Measurements from ENCODE around the gene RMDN2. TPM values are rescaled to one million over a fixed set of nuclear protein-coding genes. Genes with fewer than 3 reads are reported as not detected.

RMDN2 gene
- total and polyA plus RNA-seq, 2 experiments from 2014 or later = 5.8 to 11.1 TPM

- in situ Hi-C loops (cut with MboI) = loop anchor here (5.0 kb wide), 1 partner anchor 481 kb away; no protein-coding TSS in a partner anchor
- no peaks in the 10 kb centered on the region for H3K79me2 ChIP-seq (ENCODE audit: insufficient read depth)
- no peaks in the 10 kb centered on the region for H3K36me3 ChIP-seq (ENCODE audit: low read depth)
- H3K9ac ChIP-seq = no peak overlapping the region
- no peak overlapping the region for H3K4me2 ChIP-seq (ENCODE audit: unreplicated experiment)
- H3K27me3 ChIP-seq (replicated peaks; ENCODE audit: insufficient read depth) = no peaks in the 10 kb centered on the region
- H4K20me1 ChIP-seq (ENCODE audit: insufficient read depth) = no peaks in the 10 kb centered on the region
- 95 to 96% methylated on average over 3 of the region's 4 CpGs for WGBS, 2 experiments (ENCODE audit: low coverage in 1 of 2, low lambda C conversion rate in 2 of 2, missing lambda C conversion rate in 2 of 2)
- TF ChIP-seq EZH2 (IDR thresholded peaks at IDR 0.05; ENCODE audit: insufficient read depth, poor library complexity, severe bottlenecking) (no peak), EZH2phosphoT487 (IDR thresholded peaks at IDR 0.05; ENCODE audit: insufficient read depth, low read depth) (no peak)
- H3F3A ChIP-seq (ENCODE audit: insufficient read depth) = no peaks in the 10 kb centered on the region
- no peaks in the 10 kb centered on the region for H3K9me3 ChIP-seq (ENCODE audit: low read depth)
- DNase-seq = no peak
- H3K4me1 ChIP-seq (ENCODE audit: insufficient read depth) = peaks cover 6% of the 10 kb centered on the region
- no peaks in the 10 kb centered on the region for H3K9me2 ChIP-seq (ENCODE audit: insufficient read depth)
- H3K27ac ChIP-seq = no peak overlapping the region
- no peak overlapping the region for H2AFZ ChIP-seq
- H3K4me3 ChIP-seq = no peak overlapping the region
Measured at GRCh38 chr2:37878536-37878935, 46.6 kb upstream of the RMDN2 start.

- 79% methylated on average over 9 of the region's 9 CpGs for WGBS, 2 experiments (ENCODE audit: low coverage in 1 of 2, low lambda C conversion rate in 2 of 2, missing lambda C conversion rate in 2 of 2)
- Histone ChIP-seq H3K9me3 (ENCODE audit: low read depth) (no peaks in the 10 kb centered on the region), H3K36me3 (ENCODE audit: low read depth) (no peaks in the 10 kb centered on the region), H3K4me2 (ENCODE audit: unreplicated experiment) (no peak overlapping the region), H3K4me3 (no peak overlapping the region), H3K9ac (no peak overlapping the region), H3K79me2 (ENCODE audit: insufficient read depth) (no peaks in the 10 kb centered on the region), H2AFZ (no peak overlapping the region), H3K4me1 (ENCODE audit: insufficient read depth) (peaks cover 6% of the 10 kb centered on the region), H3F3A (ENCODE audit: insufficient read depth) (no peaks in the 10 kb centered on the region), H3K27ac (no peak overlapping the region), H3K9me2 (ENCODE audit: insufficient read depth) (no peaks in the 10 kb centered on the region), H4K20me1 (ENCODE audit: insufficient read depth) (no peaks in the 10 kb centered on the region), H3K27me3 (replicated peaks; ENCODE audit: insufficient read depth) (no peaks in the 10 kb centered on the region)
- TF ChIP-seq EZH2 (IDR thresholded peaks at IDR 0.05; ENCODE audit: insufficient read depth, poor library complexity, severe bottlenecking) (no peak), EZH2phosphoT487 (IDR thresholded peaks at IDR 0.05; ENCODE audit: insufficient read depth, low read depth) (no peak)
- no peak for DNase-seq
- in situ Hi-C loops (cut with MboI) = no loop called here
Measured at GRCh38 chr2:37880551-37880950, 44.5 kb upstream of the RMDN2 start.

- in situ Hi-C loops (cut with MboI) = no loop called here
- H3K9ac ChIP-seq = no peak overlapping the region
- WGBS, 2 experiments (ENCODE audit: low coverage in 1 of 2, low lambda C conversion rate in 2 of 2, missing lambda C conversion rate in 2 of 2) = 78 to 80% methylated on average over 9 of the region's 9 CpGs
Measured at GRCh38 chr2:37881397-37881796, 43.7 kb upstream of the RMDN2 start.

GRCh38 chr2:37882036-37882435 lies 43.1 kb upstream of the RMDN2 start:
- Histone ChIP-seq H3K27me3 (replicated peaks; ENCODE audit: insufficient read depth) (no peaks in the 10 kb centered on the region), H3K9me2 (ENCODE audit: insufficient read depth) (no peaks in the 10 kb centered on the region), H3F3A (ENCODE audit: insufficient read depth) (peaks cover 4% of the 10 kb centered on the region; the same call in 1 of the 2 replicates), H3K4me1 (ENCODE audit: insufficient read depth) (peaks cover 8% of the 10 kb centered on the region), H3K4me2 (ENCODE audit: unreplicated experiment) (no peak overlapping the region), H3K4me3 (no peak overlapping the region), H4K20me1 (ENCODE audit: insufficient read depth) (no peaks in the 10 kb centered on the region), H3K36me3 (ENCODE audit: low read depth) (no peaks in the 10 kb centered on the region), H3K9ac (no peak overlapping the region), H3K79me2 (ENCODE audit: insufficient read depth) (no peaks in the 10 kb centered on the region), H3K27ac (no peak overlapping the region), H2AFZ (no peak overlapping the region), H3K9me3 (ENCODE audit: low read depth) (no peaks in the 10 kb centered on the region)
- in situ Hi-C loops (cut with MboI) = no loop called here
- no peak for DNase-seq
- TF ChIP-seq EZH2 (IDR thresholded peaks at IDR 0.05; ENCODE audit: insufficient read depth, poor library complexity, severe bottlenecking) = no peak
- no peak for TF ChIP-seq EZH2phosphoT487 (IDR thresholded peaks at IDR 0.05; ENCODE audit: insufficient read depth, low read depth)
- 96 to 97% methylated on average over 1 of the region's 1 CpG for WGBS, 2 experiments (ENCODE audit: low coverage in 1 of 2, low lambda C conversion rate in 2 of 2, missing lambda C conversion rate in 2 of 2)

More at GRCh38 chr2:37881397-37881796, 43.7 kb upstream of the RMDN2 start:
- H3K4me3 ChIP-seq = no peak overlapping the region
- H3K27me3 ChIP-seq (replicated peaks; ENCODE audit: insufficient read depth) = no peaks in the 10 kb centered on the region
- H3K36me3 ChIP-seq (ENCODE audit: low read depth) = no peaks in the 10 kb centered on the region
- H3K4me2 ChIP-seq (ENCODE audit: unreplicated experiment) = no peak overlapping the region
- no peak overlapping the region for H3K27ac ChIP-seq
- H2AFZ ChIP-seq = no peak overlapping the region
- no peaks in the 10 kb centered on the region for H3K9me2 ChIP-seq (ENCODE audit: insufficient read depth)
- TF ChIP-seq EZH2phosphoT487 (IDR thresholded peaks at IDR 0.05; ENCODE audit: insufficient read depth, low read depth) (no peak), EZH2 (IDR thresholded peaks at IDR 0.05; ENCODE audit: insufficient read depth, poor library complexity, severe bottlenecking) (no peak)
- H4K20me1 ChIP-seq (ENCODE audit: insufficient read depth) = no peaks in the 10 kb centered on the region
- H3K9me3 ChIP-seq (ENCODE audit: low read depth) = no peaks in the 10 kb centered on the region
- peaks cover 1% of the 10 kb centered on the region; the same call in 1 of the 2 replicates for H3F3A ChIP-seq (ENCODE audit: insufficient read depth)
- H3K79me2 ChIP-seq (ENCODE audit: insufficient read depth) = no peaks in the 10 kb centered on the region
- DNase-seq = no peak
- peaks cover 8% of the 10 kb centered on the region for H3K4me1 ChIP-seq (ENCODE audit: insufficient read depth)

GRCh38 chr2:37883518-37883917 lies 41.6 kb upstream of the RMDN2 start:
- TF ChIP-seq EZH2phosphoT487 (IDR thresholded peaks at IDR 0.05; ENCODE audit: insufficient read depth, low read depth) = no peak
- TF ChIP-seq EZH2 (IDR thresholded peaks at IDR 0.05; ENCODE audit: insufficient read depth, poor library complexity, severe bottlenecking) = no peak
- no peaks in the 10 kb centered on the region for H3K27me3 ChIP-seq (replicated peaks; ENCODE audit: insufficient read depth)
- no peaks in the 10 kb centered on the region for H4K20me1 ChIP-seq (ENCODE audit: insufficient read depth)
- no peak overlapping the region for H3K27ac ChIP-seq
- in situ Hi-C loops (cut with MboI) = no loop called here
- no peak overlapping the region for H3K9ac ChIP-seq
- no peaks in the 10 kb centered on the region for H3K79me2 ChIP-seq (ENCODE audit: insufficient read depth)
- H3K36me3 ChIP-seq (ENCODE audit: low read depth) = no peaks in the 10 kb centered on the region
- no peaks in the 10 kb centered on the region for H3K9me3 ChIP-seq (ENCODE audit: low read depth)
- no peak overlapping the region for H3K4me2 ChIP-seq (ENCODE audit: unreplicated experiment)
- peaks cover 9% of the 10 kb centered on the region; the same call in 1 of the 2 replicates for H3F3A ChIP-seq (ENCODE audit: insufficient read depth)
- H3K9me2 ChIP-seq (ENCODE audit: insufficient read depth) = no peaks in the 10 kb centered on the region
- 63 to 70% methylated on average over 2 of the region's 2 CpGs for WGBS, 2 experiments (ENCODE audit: low coverage in 1 of 2, low lambda C conversion rate in 2 of 2, missing lambda C conversion rate in 2 of 2)
- no peak overlapping the region for H2AFZ ChIP-seq
- DNase-seq = no peak
- peaks cover 5% of the 10 kb centered on the region for H3K4me1 ChIP-seq (ENCODE audit: insufficient read depth)
- no peak overlapping the region for H3K4me3 ChIP-seq
